CD8-positive, alpha-beta memory T cell (primary cell): ENCODE results near the gene PKN1. TPM values are rescaled to one million over a fixed set of nuclear protein-coding genes. Genes with fewer than 3 reads are reported as not detected.
"Not testable (repeated sequence)": the region's sequence is repeated elsewhere in the genome, so short reads cannot be mapped to it uniquely, and the experiment has no call there.

Experiments
- CTCF ChIA-PET: fragments of 350-600 bp; sonication (Branson Sonifier 250); formaldehyde crosslinking; loops from one replicate; lab custom pipeline; 2021; ENCODE audit warnings: antibody characterized with exemption; lab: Charles Lee
- POLR2A ChIA-PET: fragments of 350-600 bp; sonication (Branson Sonifier 250); formaldehyde crosslinking; loops from one replicate; lab custom pipeline; 2021; ENCODE audit warnings: antibody characterized with exemption; lab: Charles Lee
- DNase-seq, 5 donors: peaks; one replicate each; pipeline versions ENCODE4 v3.0.0 to v3.0.0-alpha.2; 2020 to 2022; ENCODE audit warnings: mixed read lengths in 1 of 5
- H3K27ac ChIP-seq: one replicate; pipeline ENCODE4 v1.7.0; 2013; ENCODE audit warnings: low read depth, mild to moderate bottlenecking, low read length, moderate library complexity
- H3K27me3 ChIP-seq: 2 replicates; pipeline ENCODE4 v1.7.0; 2013; ENCODE audit warnings: low read length, mild to moderate bottlenecking; ENCODE audit not compliant: insufficient read depth, poor library complexity, severe bottlenecking
- H3K36me3 ChIP-seq: 2 replicates; pipeline ENCODE4 v1.7.0; 2013; ENCODE audit warnings: mild to moderate bottlenecking, low read length, moderate library complexity; ENCODE audit not compliant: insufficient read depth
- H3K4me1 ChIP-seq: 2 replicates; pipeline ENCODE4 v1.7.0; 2013; ENCODE audit warnings: mild to moderate bottlenecking, low read length, moderate library complexity; ENCODE audit not compliant: insufficient read depth
- H3K4me3 ChIP-seq: 2 replicates; pipeline ENCODE4 v1.7.0; 2013; ENCODE audit warnings: mild to moderate bottlenecking, low read length
- H3K9me3 ChIP-seq: 2 replicates; pipeline ENCODE4 v1.7.0; 2013; ENCODE audit warnings: mild to moderate bottlenecking, low read length
- H3K27ac Mint-ChIP-seq, 8 donors: one replicate each; pipeline ENCODE4 v1.8.0; 2020 to 2021; ENCODE audit warnings: mixed read lengths in 8 of 8, mild to moderate bottlenecking in 6 of 8, inconsistent platforms in 3 of 8, moderate library complexity in 3 of 8
- H3K27me3 Mint-ChIP-seq, 2 donors: one replicate each; pipeline ENCODE4 v1.8.0; 2020 to 2021; ENCODE audit warnings: mixed read lengths in 2 of 2, mild to moderate bottlenecking in 1 of 2, moderate library complexity in 1 of 2
- H3K36me3 Mint-ChIP-seq, 3 donors: one replicate each; pipeline ENCODE4 v1.8.0; 2020 to 2021; ENCODE audit warnings: mixed read lengths in 3 of 3, inconsistent platforms in 1 of 3, mild to moderate bottlenecking in 1 of 3
- H3K4me1 Mint-ChIP-seq, 3 donors: one replicate each; pipeline ENCODE4 v1.8.0; 2020 to 2021; ENCODE audit warnings: mixed read lengths in 3 of 3, inconsistent platforms in 1 of 3, mild to moderate bottlenecking in 1 of 3
- H3K4me3 Mint-ChIP-seq, 7 donors: one replicate each; pipeline ENCODE4 v1.8.0; 2020 to 2021; ENCODE audit warnings: mixed read lengths in 7 of 7, mild to moderate bottlenecking in 6 of 7, moderate library complexity in 4 of 7, inconsistent platforms in 2 of 7
- H3K9me3 Mint-ChIP-seq, 5 donors: one replicate each; pipeline ENCODE4 v1.8.0; 2020 to 2022; ENCODE audit warnings: mixed read lengths in 5 of 5, mild to moderate bottlenecking in 3 of 5, moderate library complexity in 2 of 5, inconsistent platforms in 1 of 5
- polyA plus RNA-seq: library from polyadenylated mRNA; unstranded; fragments of 300-500 nt; fragmentation: Illumina TruSeq; gene quantifications from one replicate; pipeline ENCODE4 v1.2.3, GENCODE V29; 2021
- total RNA-seq, 2 experiments: library from RNA; stranded (reverse); gene quantifications; one replicate each; pipeline ENCODE4 v1.2.3, GENCODE V29; 2021

PKN1 gene
- total and polyA plus RNA-seq, 3 experiments from 2014 or later = 86.6 to 205 (median 177) TPM

DNA sequence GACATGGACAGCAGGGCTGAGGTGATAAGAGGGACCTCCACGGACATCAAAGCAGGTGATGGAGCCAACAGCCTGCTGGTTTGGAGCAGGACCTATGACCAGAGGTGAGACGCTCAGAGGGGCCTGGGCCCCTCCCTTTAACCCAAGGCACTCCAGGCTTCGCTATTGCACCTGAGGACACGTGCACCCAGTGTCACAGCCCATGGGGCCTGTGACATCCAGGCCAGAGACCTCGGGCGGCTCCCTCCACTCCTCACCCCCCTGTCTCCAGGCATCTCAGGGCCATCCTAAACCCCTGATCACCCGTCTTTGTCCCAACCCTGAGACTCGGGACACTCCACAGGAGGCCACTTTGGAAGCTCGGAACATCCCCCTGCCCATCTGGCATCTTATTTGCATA, 38.9 kb upstream of the PKN1 start:
- H3K27ac Mint-ChIP-seq = peak overlapping the region in 6 of 8 donors; percentile 10 to 96 (median 78)
- peak overlapping the region in 2 of 7 donors; percentile 5 to 75 for H3K4me3 Mint-ChIP-seq
- peaks cover 0 to 10% of the 10 kb centered on the region in 2 donors for H3K27me3 Mint-ChIP-seq
- CTCF ChIA-PET = interaction anchor here (0.6 to 4.2 kb wide), 2 partner anchors 12 to 32 kb away, joined by 4 to 14 read pairs; no protein-coding TSS in a partner anchor
- POLR2A ChIA-PET = interaction anchor here (0.6 to 0.8 kb wide), 2 partner anchors 16 to 66 kb away, joined by 3 to 5 read pairs; no protein-coding TSS in a partner anchor
- peaks cover 6 to 95% (median 12%) of the 10 kb centered on the region in 3 donors for H3K36me3 Mint-ChIP-seq
- H3K4me1 ChIP-seq = no peaks in the 10 kb centered on the region
- H3K27me3 ChIP-seq = no peaks in the 10 kb centered on the region
- H3K9me3 Mint-ChIP-seq = peaks cover 0 to 2% (median 0%) of the 10 kb centered on the region in 5 donors
- H3K36me3 ChIP-seq = peaks cover 58% of the 10 kb centered on the region
- H3K4me1 Mint-ChIP-seq = peaks cover 0 to 20% (median 10%) of the 10 kb centered on the region in 3 donors
- no peak for DNase-seq
- H3K27ac ChIP-seq = no peak overlapping the region
- no peak overlapping the region for H3K4me3 ChIP-seq
- H3K9me3 ChIP-seq = no peaks in the 10 kb centered on the region

DNA sequence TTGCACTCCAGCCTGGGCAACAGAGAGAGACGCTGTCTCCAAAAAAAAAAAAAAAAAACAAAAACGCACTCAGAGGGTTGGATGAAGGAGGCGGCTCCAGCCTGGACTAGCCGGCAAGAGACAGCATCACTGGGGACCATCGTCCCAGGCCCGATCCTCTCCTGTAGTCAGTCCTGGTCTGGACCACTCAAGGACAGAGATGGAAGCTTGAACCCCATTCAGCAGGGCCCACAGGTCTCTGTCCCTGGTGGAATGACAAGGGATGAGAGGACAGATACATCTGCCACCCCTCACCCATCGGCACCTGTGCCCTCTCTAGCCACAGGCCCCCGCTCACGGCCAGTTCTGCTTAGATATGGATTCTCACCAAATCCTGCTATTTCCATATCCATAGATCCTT, 37.8 kb upstream of the PKN1 start:
- Mint-ChIP-seq H3K4me3 (peak overlapping the region in 2 of 7 donors; percentile 12 to 63), H3K36me3 (peaks cover 6 to 90% (median 12%) of the 10 kb centered on the region in 3 donors), H3K4me1 (peaks cover 0 to 20% (median 10%) of the 10 kb centered on the region in 3 donors), H3K27me3 (peaks cover 0 to 8% of the 10 kb centered on the region in 2 donors), H3K27ac (peak overlapping the region in 4 of 8 donors; percentile 22 to 96 (median 58)), H3K9me3 (peaks cover 0 to 2% (median 0%) of the 10 kb centered on the region in 5 donors)
- CTCF ChIA-PET = interaction anchor here (1.1 to 4.2 kb wide), 3 partner anchors 11 to 259 kb away, joined by 4 to 14 read pairs (median 5); partner anchors contain the start of gene ASF1B
- no peak overlapping the region for H3K4me3 ChIP-seq
- H3K36me3 ChIP-seq = peaks cover 58% of the 10 kb centered on the region
- POLR2A ChIA-PET = interaction anchor here (0.6 kb wide), 2 partner anchors 9 to 10 kb away, joined by 3 to 7 read pairs; no protein-coding TSS in a partner anchor
- H3K4me1 ChIP-seq = no peaks in the 10 kb centered on the region
- no peak overlapping the region for H3K27ac ChIP-seq
- no peaks in the 10 kb centered on the region for H3K9me3 ChIP-seq
- no peaks in the 10 kb centered on the region for H3K27me3 ChIP-seq
- no peak for DNase-seq

DNA sequence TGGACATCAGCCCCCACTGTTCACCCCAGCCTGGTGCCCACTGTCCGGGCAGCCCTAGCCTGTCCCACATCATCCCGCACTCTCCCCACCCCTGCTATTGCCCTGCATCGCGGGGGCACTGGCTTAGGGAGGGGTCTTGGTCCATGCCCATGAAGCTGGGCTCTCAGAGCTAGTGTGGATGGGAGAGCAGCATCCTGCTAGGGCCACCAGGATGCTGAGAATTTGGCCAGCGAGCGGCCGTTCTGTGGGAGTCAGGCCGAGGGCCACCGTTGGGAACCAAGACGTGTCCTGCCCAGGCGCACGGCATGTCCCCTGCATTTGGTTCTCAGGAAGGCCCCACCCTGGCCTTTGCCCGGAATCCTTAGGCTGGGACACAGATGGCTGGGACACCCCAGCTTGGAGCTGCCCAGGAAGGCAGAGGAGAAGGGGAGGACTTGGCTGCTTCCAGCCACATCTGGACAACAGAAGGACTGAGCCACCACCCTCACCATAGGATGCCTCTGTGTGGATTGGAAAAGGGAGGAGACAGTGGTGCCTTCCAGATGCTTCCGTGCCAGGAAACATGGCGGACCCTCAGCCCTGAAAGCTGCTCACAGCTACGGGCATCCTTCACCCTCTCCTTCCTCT, 37.3 kb upstream of the PKN1 start:
- H3K4me3 Mint-ChIP-seq = peak overlapping the region in 2 of 7 donors; percentile 63 to 70
- Histone ChIP-seq H3K4me3 (no peak overlapping the region), H3K27ac (no peak overlapping the region), H3K27me3 (no peaks in the 10 kb centered on the region), H3K36me3 (peaks cover 53% of the 10 kb centered on the region), H3K9me3 (no peaks in the 10 kb centered on the region), H3K4me1 (peaks cover under 1% of the 10 kb centered on the region)
- H3K4me1 Mint-ChIP-seq = peaks cover 0 to 17% (median 10%) of the 10 kb centered on the region in 3 donors
- ChIA-PET POLR2A (no interaction called here), CTCF (interaction anchor here (1.1 to 4.2 kb wide), 3 partner anchors 10 to 259 kb away, joined by 4 to 14 read pairs (median 5); partner anchors contain the start of gene ASF1B)
- H3K27me3 Mint-ChIP-seq = peaks cover 0 to 8% of the 10 kb centered on the region in 2 donors
- peaks cover 4 to 88% (median 10%) of the 10 kb centered on the region in 3 donors for H3K36me3 Mint-ChIP-seq
- peak overlapping the region in 4 of 8 donors; percentile 32 to 96 (median 64) for H3K27ac Mint-ChIP-seq
- DNase-seq = no peak
- H3K9me3 Mint-ChIP-seq = peaks cover 0 to under 1% (median 0%) of the 10 kb centered on the region in 5 donors

DNA sequence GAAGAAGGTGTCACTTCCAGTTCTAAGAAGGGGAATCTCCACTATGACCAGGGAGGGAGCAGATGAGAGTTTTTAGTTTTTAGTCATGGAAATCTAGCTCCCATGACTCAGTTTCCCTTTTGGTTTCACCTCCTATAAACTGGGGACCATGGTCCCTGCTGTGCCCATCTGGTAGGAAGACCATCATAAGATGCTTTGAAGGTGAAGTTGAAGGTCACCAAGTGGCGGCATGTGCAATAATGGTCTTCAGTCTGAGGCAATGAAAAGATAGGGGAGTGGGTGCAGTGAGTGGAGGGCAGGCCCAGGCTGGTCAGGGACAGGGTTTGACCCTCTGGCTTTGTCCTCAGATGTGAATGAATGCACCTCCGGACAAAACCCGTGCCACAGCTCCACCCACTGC, 36.4 kb upstream of the PKN1 start:
- Mint-ChIP-seq H3K27ac (peak overlapping the region in 6 of 8 donors; percentile 14 to 96 (median 74)), H3K4me1 (peaks cover 0 to 13% (median 10%) of the 10 kb centered on the region in 3 donors), H3K36me3 (peaks cover 4 to 88% (median 5%) of the 10 kb centered on the region in 3 donors), H3K4me3 (peak overlapping the region in 2 of 7 donors; percentile 63 to 86)
- H3K27ac ChIP-seq, H3K9me3 Mint-ChIP-seq, H3K4me3 ChIP-seq, DNase-seq, H3K4me1 ChIP-seq, H3K27me3 ChIP-seq, H3K9me3 ChIP-seq, POLR2A ChIA-PET, H3K27me3 Mint-ChIP-seq: not testable (repeated sequence)
- peaks cover 55% of the 10 kb centered on the region for H3K36me3 ChIP-seq
- CTCF ChIA-PET = interaction anchor here (4.2 kb wide), 1 partner anchor 9 kb away, joined by 14 read pairs; no protein-coding TSS in a partner anchor

DNA sequence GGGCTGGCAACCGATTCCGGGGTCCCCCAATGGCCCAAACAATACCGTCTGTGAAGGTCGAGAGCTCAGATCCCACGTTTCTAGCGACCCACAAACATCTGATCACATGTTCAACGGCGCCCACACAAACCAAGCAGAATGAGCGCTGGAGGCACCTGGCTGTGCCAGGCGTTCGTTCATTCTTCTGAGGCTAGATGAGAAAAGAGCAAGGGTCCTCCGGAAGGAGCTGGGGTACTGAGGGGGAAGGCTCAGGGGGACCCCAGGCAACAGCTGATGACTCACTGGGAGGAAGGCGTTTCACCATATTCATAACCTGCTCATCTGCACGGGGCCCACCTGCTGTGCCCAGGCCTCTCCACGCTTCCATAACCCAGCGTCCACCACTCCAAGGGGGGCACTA, 35.9 kb upstream of the PKN1 start:
- H3K9me3 Mint-ChIP-seq, DNase-seq, H3K4me1 ChIP-seq, H3K4me3 ChIP-seq, H3K27me3 ChIP-seq, H3K27ac ChIP-seq, H3K27me3 Mint-ChIP-seq, H3K9me3 ChIP-seq: not testable (repeated sequence)
- Mint-ChIP-seq H3K4me3 (peak overlapping the region in 3 of 7 donors; percentile 15 to 86 (median 63)), H3K27ac (peak overlapping the region in 6 of 8 donors; percentile 47 to 96 (median 88)), H3K4me1 (peaks cover 0 to 13% (median 10%) of the 10 kb centered on the region in 3 donors), H3K36me3 (peaks cover 4 to 90% (median 5%) of the 10 kb centered on the region in 3 donors)
- CTCF ChIA-PET = interaction anchor here (4.2 kb wide), 1 partner anchor 9 kb away, joined by 14 read pairs; no protein-coding TSS in a partner anchor
- peaks cover 58% of the 10 kb centered on the region for H3K36me3 ChIP-seq
- POLR2A ChIA-PET = interaction anchor here (0.8 kb wide), 1 partner anchor 368 kb away, joined by 3 read pairs; no protein-coding TSS in a partner anchor

DNA sequence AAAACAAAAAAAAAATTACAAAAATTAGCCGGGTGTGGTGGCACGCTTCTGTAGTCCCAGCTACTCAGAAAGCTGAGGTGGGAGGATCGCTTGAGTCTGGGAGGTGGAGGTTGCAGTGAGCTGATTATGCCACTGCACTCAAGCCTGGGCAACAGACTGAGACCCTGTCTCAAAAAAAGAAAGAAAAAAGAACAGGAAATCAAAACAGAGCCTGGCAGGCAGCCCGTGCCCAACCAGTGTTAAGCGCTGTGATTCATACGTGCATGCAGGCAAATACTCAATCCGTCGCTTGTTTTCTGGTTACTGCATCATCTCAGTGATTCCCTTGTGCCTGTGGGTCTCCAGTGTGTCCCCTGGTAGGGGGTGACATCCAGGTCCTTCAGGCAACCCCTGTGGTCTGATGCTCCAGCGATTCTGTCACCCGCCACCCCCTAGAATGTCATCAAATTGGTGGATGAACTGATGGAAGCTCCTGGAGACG, 32.1 kb upstream of the PKN1 start:
- Mint-ChIP-seq H3K4me3 (peak overlapping the region in 2 of 7 donors; percentile 40 to 77), H3K9me3 (no peaks in the 10 kb centered on the region), H3K27me3 (peaks cover 0 to 5% of the 10 kb centered on the region in 2 donors), H3K36me3 (peaks cover 12 to 80% (median 13%) of the 10 kb centered on the region in 3 donors), H3K27ac (peak overlapping the region in 6 of 8 donors; percentile 33 to 97 (median 50)), H3K4me1 (peaks cover 0 to 18% (median 7%) of the 10 kb centered on the region in 3 donors)
- ChIA-PET CTCF (interaction anchor here (1.2 to 14.4 kb wide), 4 partner anchors 20 to 233 kb away, joined by 4 to 186 read pairs (median 11); partner anchors contain the start of gene ADGRE5), POLR2A (interaction anchor here (1.2 kb wide), 1 partner anchor 20 kb away, joined by 11 read pairs; the partner anchor contains the start of gene ADGRE5)
- DNase-seq = peak in 1 of 5 donors; percentile 0
- peaks cover 50% of the 10 kb centered on the region for H3K36me3 ChIP-seq
- no peaks in the 10 kb centered on the region for H3K9me3 ChIP-seq
- H3K27ac ChIP-seq = no peak overlapping the region
- H3K27me3 ChIP-seq = no peaks in the 10 kb centered on the region
- H3K4me3 ChIP-seq = no peak overlapping the region
- peaks cover 14% of the 10 kb centered on the region for H3K4me1 ChIP-seq

DNA sequence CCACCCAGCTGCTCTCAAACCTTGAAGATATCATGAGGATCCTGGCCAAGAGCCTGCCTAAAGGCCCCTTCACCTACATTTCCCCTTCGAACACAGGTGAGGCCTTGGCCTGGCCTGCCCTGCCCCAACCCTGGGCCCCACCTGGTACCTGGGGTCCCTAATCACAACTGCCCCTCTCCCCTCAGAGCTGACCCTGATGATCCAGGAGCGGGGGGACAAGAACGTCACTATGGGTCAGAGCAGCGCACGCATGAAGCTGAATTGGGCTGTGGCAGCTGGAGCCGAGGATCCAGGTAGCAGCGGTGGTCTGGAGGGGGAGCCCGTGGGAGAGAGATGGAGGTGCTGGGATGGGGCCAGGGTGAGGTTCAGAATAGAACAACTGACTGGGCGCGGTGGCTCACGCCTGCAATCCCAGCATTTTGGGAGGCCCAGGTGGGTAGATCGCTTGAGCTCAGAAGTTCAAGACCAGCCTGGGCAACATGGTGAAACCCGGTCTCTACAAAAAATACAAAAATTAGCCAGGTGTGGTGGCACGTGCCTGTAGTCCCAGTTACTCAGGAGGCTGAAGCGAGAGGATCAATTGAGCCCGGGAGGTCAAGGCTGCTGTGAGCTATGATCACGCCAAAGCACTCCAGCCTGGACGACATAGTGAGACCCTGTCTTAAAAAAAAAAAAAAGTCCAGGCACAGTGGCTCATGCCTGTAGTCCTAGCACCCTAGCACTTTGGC, 31.5 kb upstream of the PKN1 start:
- peaks cover 48% of the 10 kb centered on the region for H3K36me3 ChIP-seq
- H3K4me3 ChIP-seq = no peak overlapping the region
- no peaks in the 10 kb centered on the region for H3K9me3 Mint-ChIP-seq
- H3K36me3 Mint-ChIP-seq = peaks cover 12 to 79% (median 13%) of the 10 kb centered on the region in 3 donors
- ChIA-PET POLR2A (interaction anchor here (1.2 kb wide), 1 partner anchor 20 kb away, joined by 11 read pairs; the partner anchor contains the start of gene ADGRE5), CTCF (interaction anchor here (0.8 to 14.4 kb wide), 6 partner anchors 9 to 265 kb away, joined by 3 to 186 read pairs (median 4); partner anchors contain the start of gene ADGRE5)
- H3K27ac Mint-ChIP-seq = peak overlapping the region in 3 of 8 donors; percentile 47 to 97 (median 75)
- H3K4me3 Mint-ChIP-seq = peak overlapping the region in 2 of 7 donors; percentile 59 to 77
- H3K27ac ChIP-seq = no peak overlapping the region
- no peaks in the 10 kb centered on the region for H3K27me3 ChIP-seq
- H3K27me3 Mint-ChIP-seq = peaks cover 0 to 6% of the 10 kb centered on the region in 2 donors
- H3K9me3 ChIP-seq = no peaks in the 10 kb centered on the region
- peaks cover 19% of the 10 kb centered on the region for H3K4me1 ChIP-seq
- peak in 1 of 5 donors; percentile 3 for DNase-seq
- H3K4me1 Mint-ChIP-seq = peaks cover 0 to 22% (median 9%) of the 10 kb centered on the region in 3 donors
